PC-9 (cell line): ENCODE results near the gene PDE10A.

Experiments used
- EZH2 ChIP-seq: fragments of 200-600 bp; sonication (generic); IDR thresholded peaks from 2 replicates; pipeline ENCODE4 v1.8.0; 2017; ENCODE audit warnings: antibody characterized with exemption, low read depth
- TF ChIP-seq, protein P1 (sequence below): fragments of 200-600 bp; sonication (generic); conservative IDR thresholded peaks from 2 replicates; pipeline ENCODE4 v1.6.1; 2017; ENCODE audit warnings: mixed run types, antibody characterized with exemption, mild to moderate bottlenecking, moderate library complexity

DNA sequence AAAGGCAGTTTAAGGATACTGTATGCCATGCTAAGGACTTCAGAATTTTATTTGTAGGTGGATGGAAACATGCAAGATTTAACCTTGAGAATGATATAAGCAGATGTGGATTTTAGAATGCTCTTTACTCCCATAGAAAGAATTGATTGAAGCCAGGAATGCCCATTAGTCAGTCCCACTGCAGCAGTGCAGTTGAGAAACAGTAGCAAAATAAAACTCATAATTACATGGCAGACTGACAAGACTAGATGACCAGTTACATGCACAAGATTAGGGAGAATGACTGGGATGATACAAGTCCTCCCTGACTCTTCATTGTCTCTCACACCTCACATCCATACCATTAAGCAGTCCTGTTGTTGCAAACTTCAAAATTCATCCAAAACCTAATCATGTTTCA is 83.9 kb downstream of the PDE10A start:
- TF ChIP-seq, protein P1, sequence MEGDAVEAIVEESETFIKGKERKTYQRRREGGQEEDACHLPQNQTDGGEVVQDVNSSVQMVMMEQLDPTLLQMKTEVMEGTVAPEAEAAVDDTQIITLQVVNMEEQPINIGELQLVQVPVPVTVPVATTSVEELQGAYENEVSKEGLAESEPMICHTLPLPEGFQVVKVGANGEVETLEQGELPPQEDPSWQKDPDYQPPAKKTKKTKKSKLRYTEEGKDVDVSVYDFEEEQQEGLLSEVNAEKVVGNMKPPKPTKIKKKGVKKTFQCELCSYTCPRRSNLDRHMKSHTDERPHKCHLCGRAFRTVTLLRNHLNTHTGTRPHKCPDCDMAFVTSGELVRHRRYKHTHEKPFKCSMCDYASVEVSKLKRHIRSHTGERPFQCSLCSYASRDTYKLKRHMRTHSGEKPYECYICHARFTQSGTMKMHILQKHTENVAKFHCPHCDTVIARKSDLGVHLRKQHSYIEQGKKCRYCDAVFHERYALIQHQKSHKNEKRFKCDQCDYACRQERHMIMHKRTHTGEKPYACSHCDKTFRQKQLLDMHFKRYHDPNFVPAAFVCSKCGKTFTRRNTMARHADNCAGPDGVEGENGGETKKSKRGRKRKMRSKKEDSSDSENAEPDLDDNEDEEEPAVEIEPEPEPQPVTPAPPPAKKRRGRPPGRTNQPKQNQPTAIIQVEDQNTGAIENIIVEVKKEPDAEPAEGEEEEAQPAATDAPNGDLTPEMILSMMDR: no peak
- no peak for TF ChIP-seq EZH2
